ENCODE results near the gene AAGAB. TPM values are rescaled to one million over a fixed set of nuclear protein-coding genes. Genes with fewer than 3 reads are reported as not detected.

Gene AAGAB
- total RNA-seq, 4 donors from 2014 or later: 29.4 to 39.2 (median 30.9) TPM

DNA sequence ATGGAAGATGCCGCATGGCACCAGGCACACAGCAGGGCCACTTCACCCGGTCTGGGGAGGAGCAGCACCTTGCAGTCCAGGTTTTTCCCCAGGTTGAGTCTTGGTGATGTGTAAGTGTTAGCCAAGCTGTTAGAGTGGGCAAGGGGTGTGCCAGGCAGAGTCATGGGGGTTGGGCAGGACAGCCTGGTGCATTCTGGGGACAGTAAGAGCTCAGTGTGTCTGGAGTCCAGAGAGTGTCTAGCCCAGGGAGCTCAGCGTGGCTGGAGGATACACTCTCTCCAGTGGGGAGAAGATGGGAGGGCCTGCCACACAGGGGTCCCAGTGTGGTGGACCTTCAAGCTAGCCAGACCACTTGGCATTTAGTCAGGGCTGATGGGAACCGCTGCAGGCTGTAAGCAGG is 87.4 kb downstream of the AAGAB start:
- intact Hi-C loops (cut with DNase I; ENCODE audit: low total_unique reads) (loop anchor here (5.0 kb wide), 1 partner anchor 35 kb away; no protein-coding TSS in a partner anchor), in situ Hi-C loops (cut with MboI; ENCODE audit: low sequenced_read_pairs in 4 of 4) (no loop called here)
- TF ChIP-seq, protein P1, sequence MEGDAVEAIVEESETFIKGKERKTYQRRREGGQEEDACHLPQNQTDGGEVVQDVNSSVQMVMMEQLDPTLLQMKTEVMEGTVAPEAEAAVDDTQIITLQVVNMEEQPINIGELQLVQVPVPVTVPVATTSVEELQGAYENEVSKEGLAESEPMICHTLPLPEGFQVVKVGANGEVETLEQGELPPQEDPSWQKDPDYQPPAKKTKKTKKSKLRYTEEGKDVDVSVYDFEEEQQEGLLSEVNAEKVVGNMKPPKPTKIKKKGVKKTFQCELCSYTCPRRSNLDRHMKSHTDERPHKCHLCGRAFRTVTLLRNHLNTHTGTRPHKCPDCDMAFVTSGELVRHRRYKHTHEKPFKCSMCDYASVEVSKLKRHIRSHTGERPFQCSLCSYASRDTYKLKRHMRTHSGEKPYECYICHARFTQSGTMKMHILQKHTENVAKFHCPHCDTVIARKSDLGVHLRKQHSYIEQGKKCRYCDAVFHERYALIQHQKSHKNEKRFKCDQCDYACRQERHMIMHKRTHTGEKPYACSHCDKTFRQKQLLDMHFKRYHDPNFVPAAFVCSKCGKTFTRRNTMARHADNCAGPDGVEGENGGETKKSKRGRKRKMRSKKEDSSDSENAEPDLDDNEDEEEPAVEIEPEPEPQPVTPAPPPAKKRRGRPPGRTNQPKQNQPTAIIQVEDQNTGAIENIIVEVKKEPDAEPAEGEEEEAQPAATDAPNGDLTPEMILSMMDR (IDR thresholded peaks at IDR 0.05 in 4 of 5, conservative IDR thresholded peaks at IDR 0.05 in 1 of 5): no peak
- TF ChIP-seq POLR2A (IDR thresholded peaks at IDR 0.05): no peak
- DNase-seq (peak in 1 of 2 donors; percentile 52), ATAC-seq (no peak)
- Histone ChIP-seq H3K4me1 (peaks cover 90 to 91% of the 10 kb centered on the region in 2 donors), H3K27ac (peak overlapping the region; percentile 85 to 99 (median 95)), H3K36me3 (peaks cover 0 to 8% of the 10 kb centered on the region in 2 donors), H3K27me3 (no peaks in the 10 kb centered on the region), H3K9me3 (no peaks in the 10 kb centered on the region), H3K4me3 (no peak overlapping the region)

GRCh38 chr15:67166280-67167009 is 88.0 kb downstream of the AAGAB start:
- no peak overlapping the region for H3K4me3 ChIP-seq
- no peaks in the 10 kb centered on the region for H3K9me3 ChIP-seq
- H3K4me1 ChIP-seq: peaks cover 90 to 91% of the 10 kb centered on the region in 2 donors
- no peaks in the 10 kb centered on the region for H3K27me3 ChIP-seq
- H3K36me3 ChIP-seq: peaks cover 0 to 8% of the 10 kb centered on the region in 2 donors
- DNase-seq (peak in 1 of 2 donors; percentile 49), ATAC-seq (no peak)
- TF ChIP-seq, protein P1 (IDR thresholded peaks at IDR 0.05 in 4 of 5, conservative IDR thresholded peaks at IDR 0.05 in 1 of 5): no peak
- intact Hi-C loops (cut with DNase I; ENCODE audit: low total_unique reads) (loop anchor here (5.0 kb wide), 1 partner anchor 36 kb away; no protein-coding TSS in a partner anchor), in situ Hi-C loops (cut with MboI; ENCODE audit: low sequenced_read_pairs in 4 of 4) (no loop called here)
- peak overlapping the region; percentile 85 to 99 (median 95) for H3K27ac ChIP-seq

DNA sequence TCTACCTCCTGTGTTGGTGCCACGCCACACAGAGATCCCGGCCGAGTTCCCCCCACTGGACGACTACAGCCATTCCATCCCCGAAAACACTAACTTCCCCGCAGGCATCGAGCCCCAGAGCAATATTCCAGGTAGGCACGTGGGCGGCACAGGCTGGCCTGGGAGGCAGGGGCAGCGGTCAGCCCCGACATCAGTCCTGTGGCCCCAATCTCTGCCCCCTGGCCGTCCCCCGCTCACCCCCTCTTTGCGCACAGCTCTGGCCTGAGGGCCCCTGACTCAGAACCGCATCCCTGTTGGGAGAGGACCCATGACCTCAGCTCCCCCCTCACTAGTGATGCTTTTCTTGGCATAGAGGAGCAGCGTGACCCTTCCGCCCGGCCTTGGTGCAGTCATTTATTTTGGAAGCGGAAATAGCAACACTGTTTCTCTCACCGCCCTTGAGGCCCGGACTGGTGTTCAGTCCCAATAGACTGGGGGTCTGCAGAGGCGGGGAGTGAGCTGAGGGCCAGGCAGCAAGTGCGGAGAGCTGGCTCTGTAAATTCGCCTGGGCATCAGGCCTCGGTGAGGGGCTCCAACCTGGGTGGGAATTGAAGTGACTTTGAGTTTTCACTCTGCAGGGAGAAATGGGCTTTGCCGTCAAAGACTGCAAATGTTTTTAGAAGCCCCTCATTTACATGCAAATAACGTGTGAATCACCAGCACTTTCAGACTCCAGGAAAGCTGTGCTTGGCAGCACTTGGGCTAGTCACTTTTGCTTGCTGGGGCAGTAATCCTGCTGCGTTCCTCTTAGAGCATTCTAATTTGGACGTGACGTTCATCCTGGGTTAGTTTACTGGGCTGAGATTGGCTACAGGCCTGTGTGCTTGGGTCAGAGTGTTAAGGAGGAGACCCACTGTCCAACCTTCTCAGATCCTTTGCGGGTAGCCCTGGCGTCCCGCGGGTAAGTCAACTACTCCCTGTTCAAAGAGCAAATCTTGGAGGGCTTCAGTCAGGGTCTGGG is 88.9 kb downstream of the AAGAB start:
- H3K36me3 ChIP-seq: peaks cover 0 to 8% of the 10 kb centered on the region in 2 donors
- ATAC-seq: no peak
- peak in 1 of 2 donors; percentile 43 for DNase-seq
- no peaks in the 10 kb centered on the region for H3K9me3 ChIP-seq
- intact Hi-C loops (cut with DNase I; ENCODE audit: low total_unique reads): loop anchor here (5.0 kb wide), 1 partner anchor 37 kb away; no protein-coding TSS in a partner anchor
- in situ Hi-C loops (cut with MboI; ENCODE audit: low sequenced_read_pairs in 4 of 4): no loop called here
- TF ChIP-seq, protein P1 (IDR thresholded peaks at IDR 0.05 in 4 of 5, conservative IDR thresholded peaks at IDR 0.05 in 1 of 5): no peak
- TF ChIP-seq POLR2A (IDR thresholded peaks at IDR 0.05): no peak
- H3K4me3 ChIP-seq: no peak overlapping the region
- H3K27me3 ChIP-seq: no peaks in the 10 kb centered on the region
- H3K4me1 ChIP-seq: peaks cover 89 to 91% of the 10 kb centered on the region in 2 donors
- H3K27ac ChIP-seq: peak overlapping the region; percentile 85 to 99 (median 95)

- H3K27me3 ChIP-seq: no peaks in the 10 kb centered on the region
- H3K27ac ChIP-seq: peak overlapping the region; percentile 85 to 99 (median 95)
- H3K9me3 ChIP-seq: no peaks in the 10 kb centered on the region
- ATAC-seq (no peak), DNase-seq (no peak)
- H3K4me1 ChIP-seq: peaks cover 83 to 86% of the 10 kb centered on the region in 2 donors
- in situ Hi-C loops (cut with MboI; ENCODE audit: low sequenced_read_pairs in 4 of 4) (no loop called here), intact Hi-C loops (cut with DNase I; ENCODE audit: low total_unique reads) (loop anchor here (5.0 kb wide), 1 partner anchor 37 kb away; no protein-coding TSS in a partner anchor)
- no peak for TF ChIP-seq POLR2A (IDR thresholded peaks at IDR 0.05)
- TF ChIP-seq, protein P1 (IDR thresholded peaks at IDR 0.05 in 4 of 5, conservative IDR thresholded peaks at IDR 0.05 in 1 of 5): peak in 2 of 5 experiments; percentile 13 to 23
- H3K36me3 ChIP-seq: peaks cover 0 to 8% of the 10 kb centered on the region in 2 donors
- no peak overlapping the region for H3K4me3 ChIP-seq
Observed at GRCh38 chr15:67164811-67165253, 89.6 kb downstream of the AAGAB start.
